Measurements from ENCODE around the gene GARIN5B. TPM values are rescaled to one million over a fixed set of nuclear protein-coding genes. Genes with fewer than 3 reads are reported as not detected.

The GARIN5B gene
- total and polyA plus RNA-seq, 8 donors, result 0.04 to 0.06 TPM; not detected in 6

DNA sequence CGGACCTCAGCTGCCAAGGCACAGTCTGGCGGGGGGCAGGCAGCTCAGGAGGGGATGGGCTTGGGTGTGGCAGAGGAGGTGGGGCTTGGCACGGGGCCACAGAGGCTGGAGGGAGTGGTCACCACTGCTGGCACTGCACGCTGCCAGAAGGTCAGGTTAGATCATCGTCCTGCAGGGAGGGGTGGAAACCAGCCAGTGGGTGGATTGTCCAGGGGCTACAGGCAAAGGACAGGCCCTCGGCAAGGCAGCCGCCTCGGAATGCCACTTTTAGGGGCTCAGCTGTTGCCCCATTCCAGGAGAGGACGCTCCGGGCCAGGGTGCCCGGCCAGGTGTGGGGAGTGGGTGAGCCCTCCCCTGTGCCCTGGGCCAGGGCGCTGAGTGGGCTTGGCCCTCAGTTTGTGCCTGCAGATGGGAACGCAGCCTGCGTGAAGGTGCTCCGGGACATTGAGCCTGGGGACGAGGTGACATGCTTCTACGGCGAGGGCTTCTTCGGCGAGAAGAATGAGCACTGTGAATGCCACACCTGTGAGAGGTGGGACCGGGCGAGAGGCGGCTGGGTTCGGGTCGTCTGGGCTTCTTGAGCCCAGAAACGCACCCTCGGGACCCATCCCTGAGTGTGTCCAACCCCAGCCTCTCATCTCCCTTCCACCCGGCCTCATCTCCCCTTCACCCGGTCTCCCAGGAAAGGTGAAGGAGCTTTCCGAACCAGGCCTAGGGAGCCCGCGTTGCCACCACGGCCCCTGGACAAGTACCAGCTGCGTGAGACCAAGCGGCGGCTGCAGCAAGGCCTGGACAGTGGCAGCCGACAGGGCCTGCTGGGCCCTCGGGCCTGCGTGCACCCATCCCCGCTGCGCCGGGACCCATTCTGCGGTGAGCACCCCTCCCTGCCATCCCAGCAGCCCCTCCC lies 17.0 kb downstream of the GARIN5B start:
- peaks cover 0 to 6% of the 10 kb centered on the region in 2 donors for H3K4me1 ChIP-seq
- no peaks in the 10 kb centered on the region for H3K9me3 ChIP-seq

DNA sequence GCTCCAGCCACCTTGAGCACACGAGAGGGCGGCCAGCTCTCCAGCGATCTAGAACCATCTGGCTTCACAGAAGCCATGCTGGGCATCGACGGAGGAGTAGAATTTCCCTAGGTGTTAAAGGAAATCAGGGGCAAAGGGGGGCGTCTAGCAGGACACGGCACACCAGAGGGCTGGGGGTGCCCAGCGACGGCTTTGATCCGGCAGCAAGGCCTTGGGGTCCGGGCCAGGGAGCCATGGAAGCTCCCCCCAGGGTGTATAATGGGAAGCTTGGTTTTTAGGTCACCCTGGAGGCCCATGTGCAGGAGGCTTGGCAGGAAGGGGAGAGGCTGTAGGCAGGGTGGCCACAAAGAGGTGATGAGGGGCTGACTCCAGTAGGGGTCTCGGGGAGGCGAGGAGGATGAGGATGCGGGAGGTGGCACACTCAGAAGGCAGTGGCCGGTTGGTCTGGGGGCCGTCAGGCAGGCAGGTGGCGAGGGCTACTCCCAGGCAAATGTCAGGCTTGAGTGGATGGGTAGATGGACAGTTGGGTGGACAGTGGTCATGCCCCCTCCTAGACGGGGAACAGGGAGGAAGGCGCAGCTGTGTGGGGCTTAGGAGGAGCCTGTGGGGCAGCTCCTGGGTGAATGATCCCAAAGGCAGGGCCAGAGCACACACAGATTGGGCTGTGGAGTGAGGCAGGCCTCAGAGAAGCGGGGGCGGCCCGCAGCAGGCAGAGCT lies 17.8 kb downstream of the GARIN5B start:
- H3K4me3 ChIP-seq, result no peak overlapping the region
- ATAC-seq, result no peak
- no peak for DNase-seq
- H3K36me3 ChIP-seq, result peaks cover 0 to 49% of the 10 kb centered on the region in 2 donors
- H3K4me1 ChIP-seq, result peaks cover 4 to 14% of the 10 kb centered on the region in 2 donors
- no peaks in the 10 kb centered on the region for H3K9me3 ChIP-seq
- intact Hi-C loops (cut with DNase I), result no loop called here
- TF ChIP-seq, protein P1, sequence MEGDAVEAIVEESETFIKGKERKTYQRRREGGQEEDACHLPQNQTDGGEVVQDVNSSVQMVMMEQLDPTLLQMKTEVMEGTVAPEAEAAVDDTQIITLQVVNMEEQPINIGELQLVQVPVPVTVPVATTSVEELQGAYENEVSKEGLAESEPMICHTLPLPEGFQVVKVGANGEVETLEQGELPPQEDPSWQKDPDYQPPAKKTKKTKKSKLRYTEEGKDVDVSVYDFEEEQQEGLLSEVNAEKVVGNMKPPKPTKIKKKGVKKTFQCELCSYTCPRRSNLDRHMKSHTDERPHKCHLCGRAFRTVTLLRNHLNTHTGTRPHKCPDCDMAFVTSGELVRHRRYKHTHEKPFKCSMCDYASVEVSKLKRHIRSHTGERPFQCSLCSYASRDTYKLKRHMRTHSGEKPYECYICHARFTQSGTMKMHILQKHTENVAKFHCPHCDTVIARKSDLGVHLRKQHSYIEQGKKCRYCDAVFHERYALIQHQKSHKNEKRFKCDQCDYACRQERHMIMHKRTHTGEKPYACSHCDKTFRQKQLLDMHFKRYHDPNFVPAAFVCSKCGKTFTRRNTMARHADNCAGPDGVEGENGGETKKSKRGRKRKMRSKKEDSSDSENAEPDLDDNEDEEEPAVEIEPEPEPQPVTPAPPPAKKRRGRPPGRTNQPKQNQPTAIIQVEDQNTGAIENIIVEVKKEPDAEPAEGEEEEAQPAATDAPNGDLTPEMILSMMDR (IDR thresholded peaks at IDR 0.05), result no peak
- H3K27me3 ChIP-seq, result peaks cover 0 to 5% of the 10 kb centered on the region in 2 donors
- no peak overlapping the region for H3K27ac ChIP-seq

More for the DNA sequence above, 17.0 kb downstream of the GARIN5B start:
- H3K36me3 ChIP-seq, result peaks cover 0 to 49% of the 10 kb centered on the region in 2 donors
- DNase-seq, result no peak
- peaks cover 0 to 13% of the 10 kb centered on the region in 2 donors for H3K27me3 ChIP-seq
- no peak overlapping the region for H3K4me3 ChIP-seq
- no peak for ATAC-seq
- intact Hi-C loops (cut with DNase I), result no loop called here
- no peak overlapping the region for H3K27ac ChIP-seq
- TF ChIP-seq, protein P1 (IDR thresholded peaks at IDR 0.05), result no peak

DNA sequence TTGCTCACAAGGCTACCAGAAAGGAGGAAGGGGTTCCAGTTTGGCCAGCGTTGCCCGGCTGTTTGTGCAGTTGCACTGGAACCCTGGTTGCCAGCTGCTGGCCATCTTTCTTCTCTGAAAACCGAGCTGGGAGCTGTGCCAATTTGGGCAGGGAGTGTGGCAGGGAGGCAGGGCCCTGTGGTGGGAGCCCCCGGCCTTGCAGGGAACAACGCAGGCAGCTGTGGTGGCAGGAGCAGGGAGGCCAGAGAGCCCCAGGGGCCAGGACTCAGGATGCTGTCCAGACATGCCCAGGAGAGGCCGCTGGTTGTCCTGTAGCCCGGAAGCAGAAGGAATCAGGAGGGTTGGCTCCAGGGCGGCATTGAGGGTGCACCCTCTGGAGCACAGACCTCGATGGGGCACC lies 18.6 kb downstream of the GARIN5B start:
- Histone ChIP-seq H3K4me3 (no peak overlapping the region), H3K27ac (no peak overlapping the region), H3K4me1 (peaks cover 4 to 18% of the 10 kb centered on the region in 2 donors), H3K27me3 (no peaks in the 10 kb centered on the region), H3K36me3 (peaks cover 0 to 49% of the 10 kb centered on the region in 2 donors), H3K9me3 (no peaks in the 10 kb centered on the region)
- no peak for DNase-seq
- no peak for ATAC-seq
- TF ChIP-seq, protein P1 (IDR thresholded peaks at IDR 0.05), result no peak
- intact Hi-C loops (cut with DNase I), result no loop called here

DNA sequence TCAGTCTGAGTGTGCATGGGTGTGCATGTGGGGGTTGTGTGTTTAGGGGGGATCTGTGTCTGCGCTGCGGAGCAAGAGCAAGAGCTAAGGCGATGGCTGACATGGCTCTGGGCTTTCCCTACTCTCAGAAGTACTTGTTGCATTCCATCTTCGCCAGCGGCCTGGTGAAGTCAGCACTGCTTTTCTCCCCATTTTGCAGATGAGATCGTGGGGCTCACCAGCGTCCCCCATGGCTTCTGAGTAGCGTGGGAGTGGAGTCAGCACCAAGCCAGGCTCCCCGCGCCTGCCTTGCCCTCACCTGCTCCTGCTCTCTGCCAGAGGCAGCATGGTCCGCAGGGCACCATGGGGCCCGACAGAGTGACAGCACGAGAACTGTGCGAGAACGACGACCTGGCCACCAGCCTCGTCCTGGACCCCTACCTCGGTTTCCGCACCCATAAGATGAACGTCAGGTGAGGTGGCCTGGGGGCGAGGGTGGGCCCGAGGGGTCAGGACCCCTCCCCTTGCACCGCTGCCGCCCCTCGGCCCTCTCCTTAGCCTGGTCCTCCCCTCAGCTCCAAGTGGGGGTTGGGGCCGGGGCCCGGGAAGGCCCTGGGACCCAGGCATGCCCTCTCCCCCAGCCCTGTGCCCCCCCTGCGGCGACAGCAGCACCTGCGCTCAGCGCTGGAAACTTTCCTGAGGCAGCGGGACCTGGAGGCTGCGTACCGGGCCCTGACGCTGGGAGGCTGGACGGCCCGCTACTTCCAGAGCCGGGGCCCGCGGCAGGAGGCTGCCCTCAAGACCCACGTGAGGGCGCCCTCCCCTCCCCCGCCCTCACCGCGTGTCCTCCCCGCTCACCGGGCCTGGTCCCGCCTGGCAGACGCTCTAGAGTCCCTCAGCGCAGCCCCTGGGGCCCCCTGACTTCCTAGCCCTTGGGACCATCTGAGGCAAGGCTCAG lies 21.2 kb downstream of the GARIN5B start:
- ATAC-seq (no peak), DNase-seq (no peak)
- Histone ChIP-seq H3K4me3 (no peak overlapping the region), H3K27me3 (no peaks in the 10 kb centered on the region), H3K4me1 (peaks cover 8 to 24% of the 10 kb centered on the region in 2 donors), H3K9me3 (no peaks in the 10 kb centered on the region), H3K36me3 (peaks cover 0 to 40% of the 10 kb centered on the region in 2 donors), H3K27ac (no peak overlapping the region)
- TF ChIP-seq, protein P1 (IDR thresholded peaks at IDR 0.05), result no peak
- intact Hi-C loops (cut with DNase I), result no loop called here
